ENCODE measurements around the gene TEP1.
"Not testable (repeated sequence)": the region's sequence is repeated elsewhere in the genome, so short reads cannot be mapped to it uniquely, and the experiment has no call there.

Gene TEP1

DNA sequence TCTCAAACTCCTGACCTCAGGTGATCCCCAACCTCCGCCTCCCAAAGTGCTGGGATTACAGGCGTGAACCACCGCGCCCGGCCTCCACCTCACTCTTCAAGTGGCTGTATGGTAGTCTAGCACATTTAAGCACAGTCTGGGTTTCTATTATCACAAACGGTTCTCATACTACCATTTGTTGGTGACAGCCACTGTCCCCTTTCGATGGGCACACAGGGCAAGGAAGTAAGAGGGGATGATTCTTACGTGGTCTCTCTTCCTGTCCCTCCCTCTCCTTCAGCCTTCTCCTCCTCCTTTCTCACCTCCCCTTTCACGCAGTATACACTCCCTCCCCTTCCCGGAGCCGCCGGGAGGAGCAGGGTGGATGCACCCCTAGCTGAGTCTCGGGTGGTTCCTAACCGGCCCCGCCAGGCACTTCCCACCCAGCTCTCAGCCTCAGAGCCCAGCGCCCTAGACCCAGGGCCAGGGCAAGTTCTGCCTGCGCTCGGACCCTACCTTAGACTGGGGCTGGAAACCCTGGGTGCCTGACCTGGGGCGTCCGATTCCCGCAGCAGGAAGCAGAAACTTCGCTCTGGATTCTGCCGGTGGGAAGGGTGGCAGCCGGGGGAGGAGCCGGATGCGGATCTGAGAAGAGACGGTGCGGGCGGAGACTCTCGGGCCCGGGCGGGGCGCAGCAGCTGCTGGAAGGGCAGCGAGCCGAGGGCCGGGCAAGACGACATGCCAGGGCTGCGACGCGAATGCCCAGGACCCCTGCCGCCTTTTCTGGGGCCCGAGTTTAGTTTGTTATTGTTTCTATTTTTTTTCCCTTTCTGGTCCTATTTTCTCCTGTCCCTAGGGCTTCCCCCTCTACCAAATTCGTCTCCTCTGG, at the start of gene TEP1:
Gene TEP1, minus strand, starts transcription at position 626 of the 868 bp plus-strand sequence. CDS start 5,062 bp downstream, outside the sequence.
- peak; percentile 50 to 59 for DNase-seq (ENCODE audit: low read depth in 2 of 2)

DNA sequence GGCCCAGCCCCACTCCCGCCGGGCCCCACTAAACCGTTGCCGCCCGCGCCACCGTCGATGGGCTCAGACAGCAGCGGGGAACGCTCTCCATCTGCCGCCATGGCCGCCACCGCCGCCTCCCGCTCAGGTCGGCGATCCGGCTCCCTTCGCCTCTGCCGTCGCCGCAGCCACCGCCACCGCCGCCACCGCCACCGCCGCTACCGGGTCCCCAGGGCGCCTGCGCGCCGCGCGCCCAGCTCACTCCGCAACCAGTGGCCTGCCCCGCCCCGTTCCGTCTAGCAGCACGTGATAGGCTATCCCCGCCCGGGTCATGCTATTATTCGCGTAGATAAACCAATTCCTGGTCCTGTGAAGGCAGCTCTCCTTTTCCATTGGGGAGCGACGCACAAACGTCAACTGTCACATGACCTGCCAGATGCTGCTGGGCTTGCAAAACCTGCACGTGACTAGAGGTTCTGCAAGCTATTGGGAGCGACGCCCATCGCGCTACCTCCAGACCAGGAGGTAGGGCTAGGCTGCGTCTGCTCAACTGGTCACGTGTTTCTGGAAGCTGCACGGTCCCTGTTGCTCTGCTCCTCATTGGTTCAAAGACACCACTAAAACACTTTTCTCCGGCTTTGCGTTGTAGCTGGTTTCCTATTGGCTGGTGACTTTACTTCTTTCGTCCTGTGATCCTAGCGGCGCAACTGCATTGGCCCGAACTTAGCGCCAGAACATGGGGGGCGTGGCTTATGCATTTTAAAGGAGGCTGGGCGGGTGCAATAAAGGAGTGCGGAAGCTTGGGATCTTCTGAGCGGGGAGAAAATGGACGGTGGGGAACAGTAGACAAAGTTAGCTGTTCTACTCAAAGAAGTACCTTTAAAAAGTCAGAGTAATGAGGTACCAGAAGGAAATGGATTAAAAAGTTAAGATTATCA, 48.2 kb upstream of the TEP1 start, which contains the start of gene PIP4P1:
Gene PIP4P1, minus strand, starts transcription at position 210 of the 917 bp plus-strand sequence. Its CDS starts 109 bp downstream, at position 101.
- DNase-seq (ENCODE audit: low read depth in 2 of 2) = peak; percentile 96 to 97

DNA sequence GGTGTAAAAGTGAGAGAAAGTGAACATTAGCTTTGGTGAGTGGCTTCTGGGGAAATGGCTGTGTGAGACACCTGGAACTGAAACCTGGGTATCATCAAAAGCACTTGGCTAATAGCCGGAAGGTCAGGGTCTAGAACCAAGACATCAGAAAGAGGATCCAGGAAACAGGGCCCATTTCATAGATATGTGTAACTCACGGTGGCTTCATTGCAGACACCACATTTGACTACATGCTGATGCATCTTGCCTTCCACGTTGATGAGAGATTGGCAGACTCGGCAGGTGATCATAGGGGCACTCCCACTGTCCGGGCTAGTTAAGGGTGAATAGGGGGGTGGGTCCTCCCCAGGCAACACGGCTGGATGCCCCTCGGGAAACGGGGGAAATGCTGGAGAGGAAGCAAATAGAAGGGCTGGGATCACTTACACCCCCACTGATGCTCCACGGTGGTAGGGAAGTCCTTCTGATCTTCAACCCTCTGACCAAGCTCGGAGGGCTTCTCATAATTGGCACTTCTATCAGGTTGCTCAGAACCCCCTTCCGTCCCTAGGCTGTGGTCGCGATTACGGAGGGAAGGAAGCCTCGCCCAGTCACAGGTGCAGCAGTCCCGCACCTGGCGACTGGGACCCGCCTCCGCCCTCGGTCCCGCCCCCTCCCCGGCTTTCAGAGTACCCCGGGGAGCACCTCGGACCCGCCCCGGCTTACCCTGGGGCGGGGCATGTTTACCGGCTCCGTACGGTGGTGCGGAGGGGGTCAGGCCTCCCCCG, 47.3 kb upstream of the TEP1 start:
- no peak for DNase-seq (ENCODE audit: low read depth in 2 of 2)

DNA sequence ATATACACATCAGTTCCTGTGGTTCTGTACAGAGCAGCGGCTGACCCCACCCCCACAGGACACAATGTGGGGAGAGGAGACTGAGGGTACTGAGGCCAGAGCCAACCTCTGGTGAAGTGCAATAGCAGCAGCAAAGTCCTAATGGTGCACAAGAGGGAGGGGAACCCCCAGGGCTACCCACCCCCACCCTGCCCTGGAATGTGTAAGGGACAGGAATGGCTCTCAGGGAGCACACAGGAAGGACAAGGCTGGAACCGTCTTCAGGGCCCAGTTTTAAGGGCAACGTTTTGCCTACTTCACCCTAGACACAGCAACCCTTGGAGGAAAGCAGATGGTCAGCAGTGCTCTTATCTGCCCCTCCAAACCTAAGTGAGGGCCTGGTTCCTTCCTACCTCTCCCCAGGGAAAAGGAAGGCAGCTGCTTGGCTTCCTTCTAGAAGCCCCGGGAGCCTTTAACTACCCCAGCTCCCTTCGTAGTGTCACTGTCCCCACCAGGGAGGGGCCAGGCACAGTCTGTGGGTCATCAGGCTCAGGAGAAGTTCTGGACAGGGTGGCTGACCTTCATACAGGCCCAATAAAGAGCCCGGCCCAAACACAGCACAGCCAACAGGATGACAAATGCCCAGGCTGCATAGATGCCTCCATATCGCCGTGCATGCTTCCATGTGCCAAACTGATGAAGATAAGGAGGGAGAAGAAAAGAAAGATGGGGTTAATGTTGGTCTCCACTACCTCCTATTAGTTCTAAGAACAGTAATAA, 44.9 kb upstream of the TEP1 start:
- no peak for DNase-seq (ENCODE audit: low read depth in 2 of 2)

GRCh38 chr14:20456971-20457370, 43.7 kb upstream of the TEP1 start:
- no peak for DNase-seq (ENCODE audit: low read depth in 2 of 2)

DNA sequence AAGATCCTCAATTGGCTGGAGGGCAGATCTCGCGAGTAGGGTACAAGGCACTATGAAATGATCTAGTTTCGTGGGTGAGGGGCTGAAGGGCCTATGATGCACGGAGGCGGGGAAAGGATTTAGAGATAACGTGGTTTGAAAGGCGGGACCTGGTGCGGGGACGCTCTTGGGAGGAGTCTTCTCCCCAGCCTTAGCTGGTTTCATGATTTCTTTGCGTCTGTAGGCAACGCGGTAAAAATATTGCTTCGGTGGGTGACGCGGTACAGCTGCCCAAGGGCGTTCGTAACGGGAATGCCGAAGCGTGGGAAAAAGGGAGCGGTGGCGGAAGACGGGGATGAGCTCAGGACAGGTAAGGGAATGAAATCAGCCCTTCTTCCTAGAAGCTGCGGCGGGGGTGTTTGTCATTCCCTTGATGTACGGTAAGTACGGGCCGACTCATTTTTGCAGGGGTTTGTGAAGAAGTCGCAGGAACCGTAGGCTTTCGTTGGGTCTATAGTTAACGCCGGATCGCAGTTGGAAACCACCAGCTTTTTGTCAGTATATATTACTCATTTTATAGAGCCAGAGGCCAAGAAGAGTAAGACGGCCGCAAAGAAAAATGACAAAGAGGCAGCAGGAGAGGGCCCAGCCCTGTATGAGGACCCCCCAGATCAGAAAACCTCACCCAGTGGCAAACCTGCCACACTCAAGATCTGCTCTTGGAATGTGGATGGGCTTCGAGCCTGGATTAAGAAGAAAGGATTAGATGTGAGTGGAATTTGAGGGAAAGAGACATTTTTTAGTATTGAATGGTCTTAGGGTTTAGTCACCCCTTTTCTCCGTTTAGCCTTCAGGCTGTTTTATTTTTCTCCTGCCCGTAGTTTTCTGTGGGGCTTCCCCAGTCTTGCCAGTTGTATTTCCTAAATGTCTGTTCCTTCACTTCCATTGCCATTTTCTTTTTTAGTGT, 42.3 kb upstream of the TEP1 start:
- peak in 1 of 2 donors; percentile 51 for DNase-seq (ENCODE audit: low read depth in 2 of 2)

DNA sequence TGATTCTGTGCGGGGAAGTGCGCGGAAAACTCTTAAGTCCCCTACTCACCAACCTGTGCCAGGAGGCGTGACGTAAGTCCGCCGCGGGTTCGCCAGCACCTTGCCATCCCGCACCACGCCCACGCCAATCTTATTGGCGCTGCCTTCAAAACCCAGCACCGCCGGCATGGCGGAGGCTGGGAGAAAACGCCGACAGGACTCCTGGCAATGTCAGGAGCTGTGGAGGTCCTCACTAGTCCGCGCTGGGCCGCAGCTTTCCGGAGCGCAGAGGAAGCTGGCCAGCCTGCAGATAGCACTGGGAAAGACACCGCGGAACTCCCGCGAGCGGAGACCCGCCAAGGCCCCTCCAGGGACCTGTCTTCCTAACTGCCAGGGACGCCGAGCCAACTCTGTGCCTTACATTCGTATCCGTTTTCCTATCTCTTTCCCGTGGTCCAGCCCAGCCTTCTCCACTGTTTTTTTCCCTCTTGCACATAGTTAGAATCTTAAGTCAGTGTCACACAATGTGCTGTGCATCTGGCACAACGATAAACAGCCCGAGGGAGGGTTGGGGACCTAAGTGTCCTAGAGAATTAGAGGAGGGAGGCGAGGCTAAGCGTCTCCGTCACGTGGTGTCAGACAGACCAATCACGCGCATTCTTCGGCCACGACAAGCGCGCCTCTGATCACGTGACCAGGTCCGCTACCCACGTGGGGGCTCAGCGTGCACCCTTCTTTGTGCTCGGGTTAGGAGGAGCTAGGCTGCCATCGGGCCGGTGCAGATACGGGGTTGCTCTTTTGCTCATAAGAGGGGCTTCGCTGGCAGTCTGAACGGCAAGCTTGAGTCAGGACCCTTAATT, 41.4 kb upstream of the TEP1 start, which contains the start of the genes APEX1 and OSGEP:
Gene APEX1, plus strand, starts transcription at position 711 of the 839 bp plus-strand sequence. CDS start 420 bp downstream, outside the sequence.
Gene OSGEP, minus strand, starts transcription at position 297 of the 839 bp plus-strand sequence. Its CDS starts 129 bp downstream, at position 168.
- DNase-seq (ENCODE audit: low read depth in 2 of 2) = peak; percentile 92 to 95

DNA sequence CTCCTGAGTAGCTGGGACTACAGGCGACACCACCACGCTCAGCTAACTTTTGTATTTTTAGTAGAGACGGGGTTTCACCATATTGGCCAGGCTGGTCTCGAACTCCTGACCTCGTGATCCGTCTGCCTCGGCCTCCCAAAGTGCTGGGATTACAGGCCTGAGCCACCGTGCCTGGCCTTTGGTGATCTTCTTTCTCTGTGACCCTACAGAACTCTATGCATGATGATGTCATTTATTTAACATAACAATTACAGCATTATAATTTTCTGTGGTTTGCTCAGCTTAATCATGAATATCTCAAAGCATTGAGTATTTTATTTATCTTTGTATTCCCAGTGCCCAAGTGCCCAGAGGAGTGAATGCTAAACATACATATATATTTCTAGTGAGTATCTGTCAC, 39.5 kb upstream of the TEP1 start:
- not testable (repeated sequence) for DNase-seq (ENCODE audit: low read depth in 2 of 2)

- no peak for DNase-seq (ENCODE audit: low read depth in 2 of 2)
Observed at GRCh38 chr14:20446889-20447288, 33.6 kb upstream of the TEP1 start.

GRCh38 chr14:20443650-20444049, 30.3 kb upstream of the TEP1 start:
- not testable (repeated sequence) for DNase-seq (ENCODE audit: low read depth in 2 of 2)

GRCh38 chr14:20441461-20441860, 28.2 kb upstream of the TEP1 start:
- no peak for DNase-seq (ENCODE audit: low read depth in 2 of 2)

GRCh38 chr14:20440882-20441281, 27.6 kb upstream of the TEP1 start:
- DNase-seq (ENCODE audit: low read depth in 2 of 2) = no peak

DNA sequence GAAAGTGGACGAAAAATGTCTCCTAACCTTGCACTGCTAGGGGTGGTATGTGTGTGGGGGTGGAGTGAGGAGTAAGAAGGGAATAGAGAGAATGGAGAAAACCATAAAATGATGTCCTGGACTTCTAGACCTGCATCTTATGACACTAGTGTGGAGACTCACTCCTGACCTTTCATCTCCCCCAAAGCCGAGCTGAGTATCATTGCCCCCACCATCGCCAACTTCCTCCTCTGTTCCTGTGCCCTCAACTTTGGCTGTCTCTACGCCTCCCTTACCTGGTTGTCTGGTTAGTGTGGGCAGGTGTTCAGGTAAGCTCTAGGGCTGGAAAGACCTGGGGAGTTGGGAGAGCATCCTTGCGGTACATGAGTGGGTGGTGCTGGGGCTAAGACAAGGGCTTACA, 27.2 kb upstream of the TEP1 start:
- no peak for DNase-seq (ENCODE audit: low read depth in 2 of 2)

GRCh38 chr14:20438664-20439063, 25.4 kb upstream of the TEP1 start:
- no peak for DNase-seq (ENCODE audit: low read depth in 2 of 2)

- DNase-seq (ENCODE audit: low read depth in 2 of 2) = no peak
Observed at GRCh38 chr14:20436363-20436755, 23.1 kb upstream of the TEP1 start.

DNA sequence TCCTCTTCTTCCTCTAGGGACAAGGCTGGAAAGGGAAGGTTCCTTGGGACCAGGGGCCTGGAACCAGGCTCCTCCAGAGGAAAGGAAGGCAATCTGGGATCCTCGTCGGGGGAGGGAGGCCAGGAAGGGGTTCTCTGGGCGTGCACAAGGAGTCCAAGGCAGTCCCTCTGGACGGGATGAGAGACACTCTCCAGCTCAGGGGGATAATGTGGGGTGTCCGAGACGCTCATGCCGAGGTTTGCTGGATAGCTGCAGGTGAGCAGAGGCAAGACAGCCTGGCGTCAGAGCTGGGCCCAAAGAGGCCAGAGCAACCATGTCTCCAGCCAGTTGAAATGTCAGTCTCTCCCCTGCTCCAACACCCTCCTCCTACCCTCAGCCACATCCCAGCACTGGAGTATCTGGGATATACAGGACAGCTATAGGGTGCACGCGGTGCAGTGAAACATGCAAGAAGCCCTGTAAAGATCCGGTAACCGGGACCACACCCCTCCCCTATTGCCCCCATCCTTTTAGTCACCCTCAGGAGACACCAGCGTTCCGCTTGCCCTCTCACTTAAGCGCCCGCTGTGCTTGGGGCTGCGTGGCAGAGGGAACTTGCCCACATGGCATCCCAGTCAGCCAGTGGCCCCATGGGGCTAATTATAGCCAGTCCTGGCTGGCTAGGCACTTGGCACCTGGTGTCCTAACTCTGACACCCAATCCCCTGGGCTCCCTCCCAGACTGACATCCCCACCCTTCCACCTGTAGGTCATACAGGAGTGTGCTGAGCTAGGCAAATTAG, 22.5 kb upstream of the TEP1 start, which contains the start of gene KLHL33:
Gene KLHL33, minus strand, starts transcription at position 585 of the 781 bp plus-strand sequence. Its CDS starts 355 bp downstream, at position 230.
- DNase-seq (ENCODE audit: low read depth in 2 of 2) = no peak
